Amniotic epithelial cell (primary cell): Measurements from ENCODE around the gene CSE1L.
A peak's percentile ranks its signal among the peaks of the same experiment; 100 is the strongest.
"Not testable (repeated sequence)": the region's sequence is repeated elsewhere in the genome, so short reads cannot be mapped to it uniquely, and the experiment has no call there.

Experiments used
- DNase-seq: peaks from one replicate; pipeline ENCODE4 v3.0.0-alpha.2; 2010; ENCODE audit warnings: low read depth

The CSE1L gene

DNA sequence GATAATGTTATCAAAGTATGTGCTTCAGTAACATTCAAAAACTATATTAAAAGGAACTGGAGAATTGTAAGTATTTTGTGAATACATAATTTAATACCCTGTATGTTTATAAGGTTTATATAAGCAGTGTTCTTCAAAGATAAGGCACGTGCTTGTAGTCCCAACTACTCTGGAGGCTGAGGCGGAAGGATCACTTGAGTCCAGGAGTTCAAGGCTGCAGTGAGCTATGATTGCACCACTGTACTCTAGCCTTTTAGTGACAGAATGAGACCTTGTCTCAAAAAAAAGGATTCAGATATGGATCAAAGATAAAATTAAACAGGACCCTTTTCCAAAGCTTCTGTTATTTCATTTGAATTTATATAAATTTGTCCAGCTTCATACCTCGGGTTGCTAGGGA, 17.2 kb downstream of the CSE1L start:
- DNase-seq: no peak

DNA sequence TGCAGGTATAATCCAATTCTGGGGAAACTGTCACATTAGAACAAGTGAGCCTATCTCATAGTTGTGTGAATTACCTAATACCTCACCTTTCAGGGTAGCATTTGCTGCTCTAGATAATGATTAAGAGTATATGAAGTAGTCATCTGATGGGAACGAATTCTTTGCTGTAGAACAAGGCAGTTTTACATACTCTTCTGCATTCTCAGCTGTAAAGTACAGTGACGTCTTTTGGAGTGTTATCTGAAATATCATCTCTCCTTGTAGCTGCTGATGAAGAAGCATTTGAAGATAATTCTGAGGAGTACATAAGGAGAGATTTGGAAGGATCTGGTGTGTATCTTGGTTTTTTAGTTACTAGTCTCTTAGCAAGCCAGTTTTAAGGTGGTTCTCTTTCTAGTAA, 28.4 kb downstream of the CSE1L start:
- no peak for DNase-seq

DNA sequence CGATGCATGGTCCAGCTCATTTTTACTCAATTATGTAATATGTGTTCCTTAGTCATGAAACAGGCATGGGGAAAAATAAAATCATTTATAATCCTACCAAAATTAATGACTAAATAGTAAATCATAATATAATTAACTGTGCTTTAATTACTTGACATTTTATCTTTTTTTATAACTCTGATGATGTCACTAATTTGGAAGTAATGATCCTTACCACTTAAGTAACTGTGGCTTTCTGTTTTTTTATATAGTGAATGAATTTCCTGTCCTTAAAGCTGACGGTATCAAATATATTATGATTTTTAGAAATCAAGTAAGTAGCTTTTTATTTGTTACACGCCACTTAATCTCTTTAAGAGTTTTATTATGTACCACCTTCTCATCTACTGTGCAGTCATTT, 32.2 kb downstream of the CSE1L start:
- no peak for DNase-seq

DNA sequence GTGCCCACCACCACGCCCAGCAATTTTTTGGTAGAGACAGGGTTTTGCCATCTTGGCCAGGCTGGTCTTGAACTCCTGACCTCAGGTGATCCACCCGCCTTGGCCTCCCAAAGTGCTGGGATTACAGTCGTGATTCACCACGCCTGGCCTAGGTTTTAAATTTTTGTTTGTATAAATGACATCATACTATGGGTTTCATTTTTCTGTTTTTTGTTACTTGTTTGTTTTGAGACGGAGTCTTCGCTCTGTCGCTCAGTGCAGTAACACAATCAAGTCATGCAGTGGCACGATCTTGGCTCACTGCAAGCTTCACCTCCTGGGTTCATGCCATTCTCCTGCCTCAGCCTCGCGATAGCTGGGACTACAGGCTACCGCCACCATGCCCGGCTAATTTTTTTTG, 36.2 kb downstream of the CSE1L start:
- not testable (repeated sequence) for DNase-seq

DNA sequence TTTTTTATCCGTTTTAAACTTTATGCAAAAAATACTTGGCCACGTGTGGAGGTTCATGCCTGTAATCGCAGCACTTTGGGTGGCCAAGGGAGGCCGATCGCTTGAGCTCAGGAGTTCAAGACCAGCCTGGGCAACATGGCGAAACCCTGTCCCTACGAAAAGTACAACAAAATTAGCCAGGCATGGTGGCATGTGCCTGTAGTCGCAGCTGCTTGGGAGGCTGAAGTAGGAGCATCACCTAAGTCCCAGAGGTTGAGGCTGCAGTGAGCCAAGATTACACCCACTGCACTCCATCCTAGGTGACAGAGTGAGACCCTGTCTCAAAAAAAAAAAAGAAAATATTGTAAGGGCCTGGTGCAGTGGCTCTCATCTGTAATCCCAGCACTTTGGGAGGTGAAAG, 45.0 kb downstream of the CSE1L start:
- no peak for DNase-seq

DNA sequence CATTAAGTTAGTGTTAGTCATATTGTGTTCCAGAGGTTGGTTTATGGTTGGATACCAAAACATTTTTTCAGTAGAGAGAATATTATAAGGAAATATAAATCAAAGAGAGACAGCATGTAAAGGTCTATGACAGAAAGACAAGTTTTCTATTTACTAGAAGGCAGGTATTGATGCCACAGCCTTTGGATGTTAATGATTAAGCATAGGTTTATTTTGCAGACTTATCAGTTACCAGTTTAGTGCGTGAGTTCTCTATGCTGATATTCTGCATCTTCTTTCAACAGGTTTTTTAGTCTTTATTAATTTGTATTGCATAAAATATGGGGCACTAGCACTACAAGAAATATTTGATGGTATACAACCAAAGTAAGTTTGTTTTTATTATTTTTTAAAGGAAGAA, 45.6 kb downstream of the CSE1L start:
- no peak for DNase-seq

DNA sequence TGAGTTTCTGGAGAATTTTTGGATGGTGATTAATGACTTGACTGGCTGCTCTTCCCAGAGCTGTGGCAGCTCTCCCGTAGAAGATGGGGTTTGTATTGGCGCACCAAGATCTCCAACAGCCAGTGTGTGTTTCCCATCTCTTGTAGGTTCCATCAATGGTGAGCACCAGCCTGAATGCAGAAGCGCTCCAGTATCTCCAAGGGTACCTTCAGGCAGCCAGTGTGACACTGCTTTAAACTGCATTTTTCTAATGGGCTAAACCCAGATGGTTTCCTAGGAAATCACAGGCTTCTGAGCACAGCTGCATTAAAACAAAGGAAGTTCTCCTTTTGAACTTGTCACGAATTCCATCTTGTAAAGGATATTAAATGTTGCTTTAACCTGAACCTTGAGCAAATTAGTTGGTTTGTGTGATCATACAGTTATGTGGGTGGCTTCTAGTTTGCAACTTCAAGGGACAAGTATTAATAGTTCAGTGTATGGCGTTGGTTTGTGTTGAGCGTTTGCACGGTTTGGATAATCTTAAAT, 50.2 kb downstream of the CSE1L start:
- no peak for DNase-seq

DNA sequence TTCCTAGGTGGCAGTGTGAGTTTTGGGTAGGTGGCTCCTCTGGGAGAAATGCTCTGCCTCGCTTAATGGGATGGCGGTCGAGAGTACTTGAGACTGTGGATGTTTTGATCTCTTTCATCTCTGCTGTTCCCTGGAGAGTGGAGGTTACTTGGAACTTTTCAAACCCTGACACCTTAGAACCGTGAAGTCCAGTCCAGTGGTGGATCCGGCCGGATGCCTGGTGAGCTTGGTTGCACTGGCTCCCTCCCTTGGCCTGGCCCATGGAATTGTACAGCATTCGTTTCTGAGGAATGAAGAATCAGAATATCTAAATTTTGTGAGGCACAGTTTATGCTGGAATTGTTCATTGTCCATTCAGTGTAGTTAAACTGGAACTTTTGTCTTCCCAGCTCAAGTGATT, 51.0 kb downstream of the CSE1L start:
- no peak for DNase-seq

DNA sequence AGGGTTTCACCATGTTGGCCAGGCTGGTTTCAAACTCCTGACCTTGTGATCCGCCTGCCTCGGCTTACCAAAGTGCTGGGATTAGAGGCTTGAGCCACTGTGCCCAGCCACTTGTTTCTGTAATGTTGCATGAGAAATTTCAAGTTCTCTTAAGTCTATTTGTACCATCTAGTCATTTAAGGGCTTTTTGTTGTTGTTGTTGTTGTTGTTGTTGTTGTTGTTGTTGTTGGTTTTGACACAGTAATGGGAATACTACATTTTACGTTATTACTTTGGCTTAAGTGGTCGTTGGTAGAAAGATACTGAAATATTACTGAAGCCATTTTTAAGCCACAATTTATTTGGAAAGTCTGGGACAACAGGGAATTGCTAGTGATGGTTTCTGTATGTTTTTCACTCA, 52.0 kb downstream of the CSE1L start:
- no peak for DNase-seq

DNA sequence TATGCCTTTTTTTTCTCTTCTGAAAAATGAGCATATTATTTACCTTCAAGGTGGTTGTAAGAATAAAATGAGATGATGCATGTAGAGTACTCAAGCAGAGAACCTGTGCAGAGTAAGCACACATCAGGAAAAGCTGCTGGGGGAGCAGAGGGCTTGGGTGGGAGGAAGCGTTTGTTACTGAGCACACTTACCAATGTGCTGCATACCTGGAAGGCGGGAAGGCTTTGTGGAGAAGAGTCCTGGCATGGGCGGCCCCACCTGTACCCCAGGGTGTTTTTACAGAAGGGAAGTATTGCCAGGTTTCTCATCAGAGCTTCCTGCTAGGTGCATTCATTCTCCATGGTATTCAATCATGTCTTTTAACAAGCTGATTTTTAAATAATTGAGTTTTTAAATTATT, 52.9 kb downstream of the CSE1L start:
- DNase-seq: no peak

DNA sequence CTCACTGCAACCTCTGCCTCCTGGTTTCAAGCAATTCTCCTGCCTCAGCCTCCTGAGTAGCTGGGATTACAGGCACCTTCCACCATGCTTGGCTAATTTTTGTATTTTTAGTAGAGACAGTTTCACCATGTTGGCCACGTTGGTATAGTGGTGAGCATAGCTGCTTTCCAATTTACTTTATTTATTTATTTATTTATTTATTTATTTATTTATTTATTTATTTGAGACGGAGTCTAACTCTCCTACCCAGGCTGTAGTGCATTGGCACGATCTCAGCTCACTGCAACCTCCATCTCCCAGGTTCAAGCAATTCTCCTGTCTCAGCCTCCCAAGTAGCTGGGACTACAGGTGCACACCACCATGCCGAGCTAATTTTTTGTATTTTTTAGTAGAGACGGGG, 54.2 kb downstream of the CSE1L start:
- DNase-seq: not testable (repeated sequence)

DNA sequence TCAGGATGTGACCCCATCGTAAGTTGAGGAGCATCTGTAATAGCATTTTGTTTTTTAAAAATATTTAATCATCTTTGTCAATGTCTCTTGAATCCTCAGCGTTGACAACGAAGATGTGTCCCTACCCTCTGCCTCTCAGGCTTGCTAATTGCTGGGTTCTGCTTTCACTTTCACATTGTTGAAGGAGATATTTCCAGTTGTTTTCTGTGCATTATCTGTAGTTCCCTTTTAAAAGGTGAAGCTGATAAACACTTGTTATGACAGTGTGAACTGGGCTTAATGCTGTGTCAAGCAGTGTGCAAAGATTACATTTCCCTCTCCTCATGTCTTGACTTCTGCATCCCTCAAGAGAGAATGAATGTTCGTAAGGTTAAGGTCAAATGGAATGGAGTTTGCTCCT, 54.9 kb downstream of the CSE1L start:
- DNase-seq: no peak

DNA sequence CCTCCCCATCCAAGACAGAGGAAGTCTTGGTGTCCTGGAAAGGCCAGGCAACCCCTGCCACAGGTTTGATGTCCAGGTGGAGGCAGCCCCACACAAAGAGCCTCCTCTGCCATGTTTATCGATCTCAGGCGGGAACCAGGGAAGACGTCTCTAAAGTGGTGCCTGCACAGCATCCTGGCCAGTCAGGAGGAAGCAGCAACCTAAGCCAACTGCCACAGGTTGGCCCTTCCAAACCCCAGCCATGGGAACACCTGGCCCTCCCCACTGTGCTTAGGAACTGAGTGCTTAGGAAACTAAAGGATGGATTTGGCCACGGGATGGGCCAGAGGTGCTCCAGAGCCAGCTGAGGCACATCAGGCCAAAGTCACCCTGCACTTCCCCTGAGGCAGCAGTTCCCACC, 56.9 kb downstream of the CSE1L start:
- DNase-seq: no peak

DNA sequence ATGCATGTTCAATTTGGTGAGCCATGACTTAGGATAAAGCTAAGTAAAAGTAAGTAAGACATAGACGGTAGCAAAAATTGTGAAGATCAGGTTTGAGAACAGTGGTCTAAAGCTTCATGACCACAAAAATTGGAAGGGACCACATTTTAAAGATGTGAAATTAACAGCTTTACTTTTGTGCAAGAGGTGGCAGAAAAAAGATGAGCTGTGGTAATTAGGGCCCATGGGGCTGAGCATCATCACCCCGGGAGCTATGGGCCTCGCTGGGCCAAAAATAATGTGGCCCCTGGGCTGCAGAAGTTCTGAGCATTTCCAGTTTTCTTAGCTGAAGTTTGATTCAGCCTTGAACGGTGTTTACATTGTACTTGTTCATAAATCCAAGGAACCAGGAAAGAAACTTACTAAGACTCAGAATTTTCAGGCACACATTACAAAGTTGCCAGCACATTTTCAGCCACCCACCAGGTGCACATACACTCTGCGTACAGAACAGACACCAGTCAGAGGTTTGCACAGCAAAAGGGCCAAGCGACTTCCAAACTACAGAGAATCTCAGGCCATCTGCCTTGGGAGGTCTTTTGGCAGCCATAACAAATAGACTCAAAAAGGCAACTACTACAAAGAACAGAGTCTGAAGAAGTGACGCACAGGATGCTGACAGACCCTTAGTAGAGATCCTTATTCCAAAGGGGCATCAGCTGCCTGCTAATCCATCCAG, 57.7 kb downstream of the CSE1L start:
- DNase-seq: no peak

DNA sequence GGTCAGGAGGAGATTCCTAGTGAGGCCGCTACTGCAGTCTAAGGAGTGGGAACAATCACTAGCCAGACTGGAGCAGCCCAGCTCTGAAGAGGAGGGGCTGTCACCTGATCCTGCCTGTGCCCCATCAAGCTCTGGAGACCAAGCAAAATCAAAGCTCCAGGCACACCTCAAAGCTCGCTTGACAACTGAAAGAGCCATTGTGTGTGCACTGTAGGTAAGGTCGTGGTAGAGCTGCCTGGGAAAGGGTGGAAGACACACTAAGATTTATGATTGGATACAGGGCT, 58.2 kb downstream of the CSE1L start:
- no peak for DNase-seq

DNA sequence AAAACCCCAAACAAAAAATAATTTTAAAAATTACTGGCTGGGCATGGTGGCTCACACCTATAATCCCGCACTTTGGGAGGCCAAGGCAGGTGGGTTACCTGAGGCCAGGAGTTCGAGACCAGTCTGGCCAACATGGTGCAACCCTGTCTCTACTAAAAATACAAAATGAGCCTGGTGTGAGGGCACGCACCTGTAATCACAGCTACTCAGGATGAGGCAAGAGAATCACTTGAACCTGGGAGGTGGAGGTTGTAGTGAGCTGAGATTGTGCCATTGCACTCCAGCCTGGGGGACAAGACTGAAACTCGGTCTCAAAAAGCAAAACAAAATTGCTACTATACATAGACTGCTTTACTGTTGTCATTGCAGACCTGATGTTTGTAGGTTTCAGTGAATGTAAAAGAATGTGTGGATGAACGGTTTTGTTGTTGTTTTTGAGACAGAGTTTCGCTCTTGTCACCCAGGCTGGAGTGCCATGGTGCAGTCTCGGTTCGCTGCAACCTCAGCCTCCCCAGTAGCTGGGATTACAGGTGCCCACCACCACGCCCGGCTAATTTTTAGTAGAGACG, 59.0 kb downstream of the CSE1L start:
- DNase-seq: not testable (repeated sequence)

DNA sequence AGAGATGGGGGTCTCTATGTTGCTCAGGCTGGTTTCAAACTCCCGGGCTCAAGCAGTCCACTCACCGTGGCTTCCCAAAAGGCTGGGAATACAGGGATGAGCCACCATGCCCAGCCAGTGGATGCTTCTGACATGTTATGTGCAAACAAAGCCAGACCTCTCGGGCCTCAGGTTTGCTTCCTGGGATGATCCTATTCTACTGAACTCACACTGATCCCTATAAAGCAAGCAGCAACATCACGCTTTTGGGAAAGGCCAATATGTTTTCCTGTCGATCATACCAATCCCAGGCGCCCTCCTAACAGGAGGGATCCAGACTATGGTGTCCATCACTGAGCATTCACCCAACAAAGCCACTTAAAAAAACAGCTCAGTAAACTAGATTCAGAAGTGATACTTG, 60.2 kb downstream of the CSE1L start:
- no peak for DNase-seq

DNA sequence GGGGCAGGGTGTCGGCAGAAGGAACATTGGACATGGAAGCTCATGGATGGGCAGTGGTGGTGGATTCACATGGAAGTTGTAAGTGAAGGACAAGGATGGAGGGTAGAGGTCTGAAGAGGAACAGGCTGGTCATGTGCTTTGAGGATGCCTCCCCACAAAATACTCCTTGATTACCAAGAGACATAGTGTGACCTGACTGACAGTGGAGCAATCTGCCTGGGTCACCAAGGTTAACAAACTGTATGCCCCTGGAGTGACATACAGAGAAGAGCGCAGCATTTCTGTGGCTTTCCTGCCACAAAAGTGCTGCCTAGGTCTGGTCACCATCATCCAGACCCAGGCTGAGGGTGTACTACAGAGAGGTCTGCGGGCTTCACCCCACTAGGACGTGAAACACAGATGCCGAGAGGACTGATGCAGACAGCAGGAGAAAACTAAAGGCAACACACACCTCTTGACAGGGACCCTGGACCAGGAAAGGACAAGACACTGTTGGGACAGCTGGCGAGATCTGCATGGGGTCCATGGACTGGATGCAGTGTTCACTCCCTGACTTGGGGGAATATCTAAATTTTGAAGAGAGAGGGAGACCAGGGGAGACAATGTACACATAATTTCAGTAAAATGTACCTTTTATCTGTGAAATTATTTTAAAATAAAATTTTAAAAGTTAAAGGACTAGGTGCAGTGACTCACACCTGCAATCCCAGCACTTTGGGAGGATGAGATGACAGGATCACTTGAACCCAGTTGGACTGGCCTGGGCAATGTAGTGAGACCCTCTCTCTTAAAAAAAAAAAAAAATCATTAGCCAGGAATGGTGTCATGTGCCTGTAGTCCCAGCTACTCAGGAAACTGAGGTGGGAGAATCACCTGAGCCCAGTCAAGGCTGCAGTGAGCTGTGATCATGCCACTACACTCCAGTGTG, 64.9 kb downstream of the CSE1L start:
- DNase-seq: no peak

DNA sequence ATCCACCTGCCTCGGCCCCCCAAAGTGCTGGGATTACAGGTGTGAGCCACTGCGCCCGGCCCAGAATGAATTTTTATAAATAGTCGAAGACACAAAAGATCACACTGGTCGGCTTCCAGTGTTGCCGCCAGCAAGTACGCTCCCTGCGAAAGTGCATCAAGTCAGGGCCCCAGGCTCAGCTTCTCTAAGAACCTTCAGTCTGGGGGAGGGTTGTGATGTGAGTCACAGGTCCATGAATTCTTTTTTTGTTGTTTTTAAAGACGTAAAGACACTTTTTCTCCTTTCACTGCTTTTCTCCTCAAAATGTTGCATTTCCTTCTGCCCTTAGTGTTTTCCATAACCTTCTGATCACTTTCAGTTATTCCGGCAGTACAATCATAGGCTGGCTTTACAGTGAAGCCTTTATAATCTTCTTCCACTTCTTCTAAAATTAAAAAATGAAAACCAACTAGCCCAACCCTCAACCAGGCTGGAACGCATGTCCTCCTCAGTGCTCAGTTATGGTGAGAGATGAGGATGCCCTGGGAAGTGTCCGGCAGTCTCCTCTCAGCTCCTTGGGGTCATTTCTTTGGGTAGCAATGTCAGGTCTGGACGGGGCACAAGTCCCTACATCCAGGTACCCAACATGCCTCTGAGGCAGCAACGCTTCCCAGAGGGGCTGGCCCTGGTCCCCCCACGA, 66.6 kb downstream of the CSE1L start:
- peak; percentile 58 for DNase-seq

DNA sequence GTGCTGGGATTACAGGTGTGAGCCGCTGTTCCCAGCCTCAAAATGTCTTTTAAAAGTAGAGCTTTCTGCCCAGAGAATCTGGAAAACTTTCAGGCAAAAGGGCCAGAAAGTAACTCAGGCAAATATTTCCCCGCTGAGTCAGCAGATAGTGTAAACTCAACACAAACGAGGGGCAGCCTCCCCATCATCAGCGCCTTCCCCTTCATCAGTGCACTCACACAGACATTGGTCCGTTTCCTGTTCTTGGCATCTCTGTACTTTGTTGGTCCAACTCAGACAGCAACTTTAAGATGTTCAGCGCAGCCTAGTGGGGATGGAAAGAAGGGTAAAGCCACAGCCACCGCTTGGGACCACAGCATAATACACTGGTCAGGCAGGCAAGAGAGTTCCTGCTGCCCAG, 69.5 kb downstream of the CSE1L start:
- peak; percentile 78 for DNase-seq

DNA sequence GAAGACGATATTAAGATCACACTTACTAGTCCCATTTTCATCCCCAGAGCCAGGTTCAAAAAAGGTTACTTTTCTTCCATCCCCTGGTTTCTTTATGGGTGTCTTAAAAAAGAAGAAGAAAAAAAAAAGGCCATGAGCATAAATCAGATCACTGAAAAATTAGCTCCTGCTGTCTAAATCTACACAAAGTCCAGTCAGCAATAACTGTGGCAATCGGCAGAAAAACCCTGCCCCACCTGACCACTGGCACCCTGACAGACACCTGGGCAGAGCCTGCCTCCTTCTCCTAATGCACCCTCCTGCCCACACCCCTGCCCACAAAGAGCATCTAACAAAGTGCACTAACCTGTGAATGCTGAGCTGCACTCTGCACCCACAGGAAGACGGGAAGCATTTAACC, 72.2 kb downstream of the CSE1L start:
- no peak for DNase-seq

DNA sequence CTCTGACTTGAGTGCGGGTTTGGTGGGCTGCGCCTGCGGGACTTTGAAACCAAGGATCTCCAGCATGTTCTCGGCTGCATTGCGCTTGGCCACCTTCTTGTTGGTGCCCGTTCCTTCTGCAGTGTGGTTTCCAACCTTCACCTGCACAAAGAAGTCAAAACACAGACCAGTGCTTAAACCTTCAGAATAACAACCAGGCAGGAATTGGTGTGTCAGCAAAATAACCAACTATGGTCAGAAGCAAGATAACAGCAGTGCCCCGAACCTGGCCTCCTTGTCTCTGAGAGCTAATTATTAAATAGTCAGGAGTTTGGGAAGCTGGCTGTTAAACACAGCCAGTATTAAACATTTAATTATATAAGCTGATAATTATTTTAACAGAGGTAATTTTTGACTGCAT, 73.9 kb downstream of the CSE1L start:
- no peak for DNase-seq

DNA sequence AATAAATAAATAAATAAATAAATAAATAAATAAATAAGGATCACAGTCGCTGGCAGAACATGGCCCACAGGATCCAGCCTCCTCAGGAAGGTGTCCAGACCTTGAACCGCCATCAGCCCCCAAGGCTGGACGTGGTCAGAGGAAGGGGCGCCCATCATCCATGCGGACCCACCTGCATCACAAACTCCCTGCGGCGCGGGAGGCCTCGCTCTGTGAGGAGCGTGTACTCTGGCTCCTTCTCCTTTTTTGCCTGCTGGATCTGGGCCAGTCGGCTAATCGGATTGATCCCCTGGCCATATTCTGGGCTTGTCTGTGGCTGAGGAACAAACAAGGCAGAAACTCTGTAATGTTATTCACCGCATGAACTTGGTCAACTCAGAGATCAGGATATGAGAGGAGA, 76.8 kb downstream of the CSE1L start:
- no peak for DNase-seq
